ENCODE measurements around the gene CCL21.

CCL21 gene

GRCh38 chr9:34669809-34670562 is 40.0 kb downstream of the CCL21 start:
- no peak overlapping the region for H3K4me3 ChIP-seq (ENCODE audit: low read length)
- DNase-seq (ENCODE audit: low read depth) = no peak
- TF ChIP-seq CTCF (conservative IDR thresholded peaks at IDR 0.05; ENCODE audit: low read length) = no peak

DNA sequence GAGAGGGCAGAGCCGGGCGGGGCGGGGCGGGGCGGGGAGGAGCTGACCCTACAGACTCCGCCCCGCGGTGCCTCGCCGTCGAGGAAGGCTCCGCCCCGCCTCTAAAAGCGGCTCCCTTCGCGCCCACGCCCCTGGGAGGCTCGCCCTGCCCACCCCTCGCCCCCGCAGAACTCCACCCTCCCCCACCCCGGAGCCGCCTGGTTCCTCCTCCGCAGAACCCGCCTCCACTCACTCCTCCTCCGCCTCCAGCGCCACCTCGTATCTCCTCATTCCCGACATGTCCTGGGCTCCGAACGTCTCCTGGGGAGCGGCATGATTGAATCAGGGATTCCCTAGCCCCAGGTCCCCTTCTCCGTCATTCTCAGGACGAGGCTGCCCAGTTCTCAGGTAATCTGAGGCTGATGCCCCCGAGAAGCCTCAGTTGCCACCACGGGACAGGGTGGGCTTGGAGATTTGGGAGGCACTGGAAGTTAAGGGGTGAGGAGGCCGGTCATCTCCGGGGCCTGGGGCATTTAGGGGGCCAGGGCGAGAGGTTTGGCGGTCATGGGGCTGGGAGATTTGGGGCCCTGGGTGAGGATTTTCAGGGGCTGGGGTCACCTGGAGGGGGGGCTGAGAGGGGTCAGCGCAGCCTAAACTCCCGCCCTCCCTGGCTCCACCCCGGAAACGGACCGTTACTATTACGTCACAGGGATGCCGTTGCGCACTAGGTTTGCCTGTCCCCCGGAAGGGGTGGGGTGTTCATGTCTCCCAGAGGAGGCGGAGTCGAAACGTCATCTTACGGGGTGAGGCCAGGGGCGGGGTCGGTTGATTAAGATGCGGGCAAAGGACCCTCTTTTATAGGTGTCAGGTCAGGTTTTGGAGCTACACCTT is 44.3 kb downstream of the CCL21 start:
- no peak for TF ChIP-seq CTCF (conservative IDR thresholded peaks at IDR 0.05; ENCODE audit: low read length)
- H3K4me3 ChIP-seq (ENCODE audit: low read length) = peak overlapping the region; percentile 97
- peak; percentile 93 for DNase-seq (ENCODE audit: low read depth)

DNA sequence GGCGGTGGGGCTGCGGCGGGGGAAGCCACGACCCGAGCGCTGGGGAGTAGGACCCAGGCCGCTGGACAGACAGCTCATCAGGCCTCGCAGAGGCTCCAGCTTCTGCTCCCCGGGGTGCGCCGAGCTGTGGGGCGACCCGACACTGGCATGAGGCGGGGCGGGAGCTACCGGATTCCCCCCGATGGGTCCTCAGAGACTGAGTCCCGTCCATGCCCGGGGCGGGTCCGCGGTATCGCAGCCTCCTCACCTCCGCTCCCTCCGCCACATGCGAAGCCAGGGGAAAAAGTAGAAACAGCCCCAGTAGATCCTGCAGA is 44.9 kb downstream of the CCL21 start:
- TF ChIP-seq CTCF (conservative IDR thresholded peaks at IDR 0.05; ENCODE audit: low read length) = no peak
- DNase-seq (ENCODE audit: low read depth) = no peak
- H3K4me3 ChIP-seq (ENCODE audit: low read length) = peak overlapping the region; percentile 70

GRCh38 chr9:34664281-34665066 is 45.5 kb downstream of the CCL21 start:
- peak overlapping the region; percentile 70 for H3K4me3 ChIP-seq (ENCODE audit: low read length)
- TF ChIP-seq CTCF (conservative IDR thresholded peaks at IDR 0.05; ENCODE audit: low read length) = peak; percentile 100
- DNase-seq (ENCODE audit: low read depth) = peak; percentile 84

DNA sequence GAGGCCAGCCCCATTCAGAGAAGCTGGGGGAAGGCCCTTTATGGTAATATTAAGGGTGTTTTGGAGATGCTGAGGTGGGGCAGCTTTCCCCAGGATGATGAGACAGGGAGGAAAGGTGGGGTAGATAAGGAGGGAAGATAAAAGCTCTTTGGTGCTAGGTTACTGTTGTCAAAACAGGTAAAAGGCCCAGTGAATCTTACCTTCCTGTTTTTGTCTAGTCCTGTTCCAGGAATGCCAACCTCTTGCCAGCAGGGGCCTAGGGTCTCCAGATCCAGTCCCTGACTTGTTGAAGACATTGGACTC is 46.7 kb downstream of the CCL21 start:
- H3K4me3 ChIP-seq (ENCODE audit: low read length) = no peak overlapping the region
- no peak for DNase-seq (ENCODE audit: low read depth)
- TF ChIP-seq CTCF (conservative IDR thresholded peaks at IDR 0.05; ENCODE audit: low read length) = no peak

DNA sequence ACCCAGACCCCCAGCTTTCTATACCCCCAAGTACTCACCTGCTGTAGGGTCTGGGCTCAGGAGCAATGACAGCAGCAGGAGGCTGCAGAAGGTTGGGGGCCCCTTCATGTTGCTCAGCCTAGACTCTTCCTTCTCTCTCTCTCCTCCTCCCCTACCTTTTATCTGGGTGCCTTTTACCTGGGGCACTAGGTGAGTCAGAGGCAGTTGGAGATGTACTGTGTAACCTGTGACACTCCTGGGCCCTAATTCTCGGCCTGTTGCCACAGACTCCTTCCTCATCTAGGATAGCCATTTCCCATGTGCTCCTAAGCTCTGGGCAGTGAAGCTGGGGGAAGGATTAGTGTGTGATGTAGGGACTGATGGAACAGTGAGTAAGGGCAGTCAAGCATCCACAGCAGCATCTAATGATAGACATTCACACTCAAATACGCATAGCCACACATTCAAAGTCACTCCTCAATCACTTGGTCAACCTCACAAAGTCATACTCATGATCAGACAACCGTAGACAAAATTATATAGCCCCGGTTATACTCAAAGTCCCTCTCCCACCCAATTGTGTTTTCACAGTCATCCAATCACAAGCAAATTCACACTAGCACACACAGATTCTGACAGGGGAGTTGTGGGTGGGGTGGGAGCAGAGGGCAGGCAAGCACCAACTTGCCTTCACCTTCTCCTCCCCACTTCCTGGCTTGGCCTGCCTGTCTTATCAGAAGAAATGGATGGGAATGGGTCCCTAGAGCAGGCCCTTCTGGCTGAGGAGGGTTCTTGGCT is 47.2 kb downstream of the CCL21 start, which contains the start of gene CCL27:
Gene CCL27, minus strand, starts transcription at position 132 of the 777 bp plus-strand sequence. Its CDS starts 24 bp downstream, at position 108.
- no peak within 1 kb of the TSS for H3K4me3 ChIP-seq (ENCODE audit: low read length)
- DNase-seq (ENCODE audit: low read depth) = no peak
- TF ChIP-seq CTCF (conservative IDR thresholded peaks at IDR 0.05; ENCODE audit: low read length) = no peak

Data from AG10803 (cell line).